Stimulated activated effector memory CD8-positive, alpha-beta T cell treated with anti-CD3 and anti-CD28 coated beads, Interleukin-12 subunit alpha, Interleukin-12 subunit beta, amount 100 ng/mL, for 72 hours (primary cell): ENCODE data around the gene DOCK2.
"Not testable (repeated sequence)": the region's sequence is repeated elsewhere in the genome, so short reads cannot be mapped to it uniquely, and the experiment has no call there.

ENCODE experiments used
- ATAC-seq: fragments of 150-1000 bp; cut with Tn5 transposase; 2 replicates; pipeline ENCODE4 v1.10.0; 2021
- DNase-seq, 2 donors: peaks; one replicate each; pipeline ENCODE4 v3.0.0; 2021 to 2022; ENCODE audit warnings: low spot score in 2 of 2
- H3K27ac Mint-ChIP-seq: one replicate; pipeline ENCODE4 v1.8.0; 2022; ENCODE audit warnings: mild to moderate bottlenecking, mixed read lengths
- H3K36me3 Mint-ChIP-seq: one replicate; pipeline ENCODE4 v1.8.0; 2022; ENCODE audit warnings: mild to moderate bottlenecking, mixed read lengths
- H3K4me1 Mint-ChIP-seq: one replicate; pipeline ENCODE4 v1.8.0; 2022; ENCODE audit warnings: mixed read lengths
- H3K4me3 Mint-ChIP-seq: one replicate; pipeline ENCODE4 v1.8.0; 2022; ENCODE audit warnings: mild to moderate bottlenecking, mixed read lengths
- H3K9me3 Mint-ChIP-seq: one replicate; pipeline ENCODE4 v1.8.0; 2022; ENCODE audit warnings: mixed read lengths

Gene DOCK2

DNA sequence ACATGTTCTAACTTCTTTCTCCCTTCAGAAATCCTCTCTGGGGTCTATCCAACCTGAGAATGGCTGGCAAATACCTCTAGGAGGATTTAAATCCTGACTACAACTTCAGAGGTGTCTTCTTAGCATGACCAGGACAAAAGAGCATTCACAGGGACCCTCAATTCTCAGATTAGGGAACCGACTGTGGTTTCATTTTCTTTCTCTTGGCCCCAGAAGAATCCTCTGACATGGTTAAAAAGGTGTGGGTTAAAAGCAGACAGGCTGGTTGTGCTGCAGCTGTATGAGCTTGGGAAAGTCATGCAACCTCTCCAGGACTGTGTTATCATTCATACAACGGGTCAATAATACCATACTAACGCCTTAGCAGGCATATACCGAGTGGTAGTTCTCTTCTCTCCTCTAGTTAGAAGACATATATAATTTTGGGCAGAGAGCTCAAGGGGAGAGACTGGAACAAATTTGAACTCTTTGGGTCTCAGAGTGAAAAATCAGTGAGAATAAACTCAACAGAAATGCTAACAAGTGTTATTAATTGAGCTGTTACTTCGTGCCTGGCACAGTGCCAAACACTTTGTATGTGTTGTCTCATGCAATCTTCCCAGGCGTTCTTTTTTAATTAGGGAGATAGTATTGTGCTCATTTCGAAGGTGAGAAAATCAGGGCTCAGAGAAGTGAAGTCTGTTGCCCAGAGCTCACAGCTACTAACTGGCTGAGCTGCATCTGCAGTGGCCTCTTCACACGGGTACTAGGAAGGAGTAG is 308.0 kb downstream of the DOCK2 start:
- Mint-ChIP-seq H3K4me1 (peaks cover 42% of the 10 kb centered on the region), H3K27ac (peak overlapping the region; percentile 68), H3K36me3 (peaks cover 25% of the 10 kb centered on the region), H3K9me3 (no peaks in the 10 kb centered on the region), H3K4me3 (no peak overlapping the region)
- no peak for ATAC-seq
- DNase-seq = no peak

GRCh38 chr5:169945831-169946261 is 308.8 kb downstream of the DOCK2 start:
- no peak overlapping the region for H3K4me3 Mint-ChIP-seq
- ATAC-seq (no peak), DNase-seq (no peak)
- peak overlapping the region; percentile 68 for H3K27ac Mint-ChIP-seq
- peaks cover 42% of the 10 kb centered on the region for H3K4me1 Mint-ChIP-seq
- peaks cover 26% of the 10 kb centered on the region for H3K36me3 Mint-ChIP-seq
- no peaks in the 10 kb centered on the region for H3K9me3 Mint-ChIP-seq

DNA sequence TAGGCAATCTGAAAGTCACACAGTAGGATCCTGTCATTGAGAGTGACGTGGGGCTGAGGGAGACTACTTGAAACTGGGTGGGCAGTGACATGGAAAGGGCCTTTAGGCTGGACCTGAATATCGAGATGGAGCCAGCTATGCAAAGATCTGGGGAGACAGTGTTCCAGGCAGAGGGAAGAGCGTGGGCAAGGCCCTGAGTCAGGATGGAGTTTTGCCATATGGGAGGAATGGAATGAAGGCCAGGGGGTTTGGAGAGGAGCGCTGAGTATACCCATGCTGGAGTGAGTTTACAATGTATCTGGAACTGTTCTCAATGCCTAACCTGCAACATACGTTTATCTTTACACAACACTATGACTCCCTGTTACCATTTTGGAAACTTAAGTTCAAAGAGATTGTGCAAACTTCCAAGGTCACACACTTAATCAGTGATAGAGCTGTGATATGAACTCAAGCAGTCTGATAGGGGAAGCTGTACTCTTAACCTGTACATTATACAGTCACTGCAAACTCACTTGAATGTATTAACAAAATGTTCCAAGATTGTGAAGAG is 309.7 kb downstream of the DOCK2 start:
- Mint-ChIP-seq H3K4me1 (peaks cover 37% of the 10 kb centered on the region), H3K27ac (peak overlapping the region; percentile 68), H3K4me3 (no peak overlapping the region), H3K36me3 (peaks cover 26% of the 10 kb centered on the region), H3K9me3 (no peaks in the 10 kb centered on the region)
- ATAC-seq (no peak), DNase-seq (no peak)

DNA sequence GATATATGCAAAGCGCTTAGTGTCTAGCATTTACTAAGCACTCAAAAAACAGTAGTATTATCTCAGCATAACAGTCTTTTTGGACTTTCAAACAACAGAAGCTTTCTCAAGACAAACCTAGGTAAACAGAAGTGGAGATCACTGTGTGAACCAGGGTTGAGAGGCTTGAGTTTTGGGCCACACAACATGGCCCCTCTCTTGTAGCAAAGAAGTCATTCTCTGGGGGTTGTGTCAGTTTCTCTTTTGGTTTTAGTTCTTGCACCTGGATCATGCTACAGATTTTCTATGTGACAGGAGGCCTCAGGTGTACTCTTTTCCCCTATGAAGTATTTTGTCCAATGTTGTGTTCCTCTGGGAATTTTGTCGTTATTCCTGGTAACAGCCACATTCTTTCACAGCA is 313.3 kb downstream of the DOCK2 start:
- Mint-ChIP-seq H3K27ac (no peak overlapping the region), H3K9me3 (no peaks in the 10 kb centered on the region), H3K36me3 (peaks cover 34% of the 10 kb centered on the region)

DNA sequence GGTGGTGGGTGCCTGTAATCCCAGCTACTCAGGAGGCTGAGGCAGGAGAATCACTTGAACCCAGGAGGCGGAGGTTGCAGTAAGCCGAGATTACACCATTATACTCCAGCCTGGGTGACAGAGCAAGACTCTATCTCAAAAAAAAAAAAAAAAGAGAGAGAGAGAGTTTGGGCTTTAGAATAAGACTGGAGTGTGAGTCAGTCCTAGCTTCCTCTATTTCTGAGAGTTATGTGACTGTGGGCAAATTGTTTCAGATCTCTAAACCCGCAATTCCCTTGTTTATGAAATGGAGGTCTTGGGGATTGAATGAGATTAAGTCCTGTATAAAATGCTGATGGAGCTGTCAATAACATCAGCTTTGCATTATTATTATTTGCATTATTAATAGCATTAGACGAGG is 316.1 kb downstream of the DOCK2 start:
- not testable (repeated sequence) for ATAC-seq, H3K4me3 Mint-ChIP-seq, H3K9me3 Mint-ChIP-seq, H3K27ac Mint-ChIP-seq, DNase-seq
- Mint-ChIP-seq H3K4me1 (peaks cover 14% of the 10 kb centered on the region), H3K36me3 (peaks cover 26% of the 10 kb centered on the region)

More for the DNA sequence above, 313.3 kb downstream of the DOCK2 start:
- no peak overlapping the region for H3K4me3 Mint-ChIP-seq
- no peak for DNase-seq
- ATAC-seq = no peak
- H3K4me1 Mint-ChIP-seq = peaks cover 30% of the 10 kb centered on the region

GRCh38 chr5:169954786-169955185 is 317.7 kb downstream of the DOCK2 start:
- Mint-ChIP-seq H3K4me3 (no peak overlapping the region), H3K36me3 (peaks cover 22% of the 10 kb centered on the region), H3K9me3 (no peaks in the 10 kb centered on the region), H3K27ac (peak overlapping the region; percentile 40), H3K4me1 (peaks cover 8% of the 10 kb centered on the region)
- ATAC-seq = no peak
- DNase-seq = no peak

DNA sequence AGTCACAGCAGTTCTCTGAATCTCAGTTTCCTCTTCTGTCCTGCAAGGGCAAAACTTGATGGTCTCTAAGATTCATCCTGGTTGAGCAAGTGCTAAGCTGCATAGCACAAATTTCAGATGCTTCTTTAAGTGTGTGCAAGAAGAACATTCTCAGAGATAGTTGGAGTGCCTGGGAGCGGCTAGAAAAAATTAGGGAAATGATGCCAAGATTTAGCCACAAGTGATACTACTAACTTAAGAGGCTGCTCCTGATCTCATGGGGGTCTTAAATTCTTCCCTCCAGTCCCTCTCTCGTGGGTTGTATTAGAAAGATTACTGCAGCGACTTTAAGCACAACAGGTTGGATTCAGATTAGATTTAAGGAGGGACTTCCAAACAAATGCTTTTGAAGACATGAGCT is 319.1 kb downstream of the DOCK2 start:
- Mint-ChIP-seq H3K9me3 (no peaks in the 10 kb centered on the region), H3K27ac (peak overlapping the region; percentile 6), H3K4me1 (peaks cover 8% of the 10 kb centered on the region), H3K36me3 (peaks cover 18% of the 10 kb centered on the region), H3K4me3 (no peak overlapping the region)
- ATAC-seq (no peak), DNase-seq (no peak)

DNA sequence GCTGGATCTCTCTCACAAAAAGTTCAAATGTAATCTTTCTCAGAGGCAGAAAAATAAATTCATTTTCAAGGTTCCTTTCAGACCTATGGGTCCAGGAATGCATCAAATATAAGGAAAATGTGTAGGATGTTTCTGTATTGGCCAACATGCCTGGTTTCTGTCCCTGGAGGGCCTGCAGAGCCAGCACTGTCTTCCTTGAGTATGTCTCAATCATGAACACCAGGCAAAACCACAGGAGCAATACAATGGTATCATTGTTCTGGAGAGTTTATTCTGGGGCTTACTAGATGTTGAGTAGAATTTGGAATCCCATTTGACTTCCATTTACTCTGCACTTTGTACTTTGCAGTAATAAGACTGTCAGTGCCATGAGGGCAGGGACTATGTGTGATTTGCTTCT is 319.7 kb downstream of the DOCK2 start:
- DNase-seq (no peak), ATAC-seq (no peak)
- Mint-ChIP-seq H3K36me3 (peaks cover 18% of the 10 kb centered on the region), H3K27ac (peak overlapping the region; percentile 6), H3K9me3 (no peaks in the 10 kb centered on the region), H3K4me1 (peaks cover 8% of the 10 kb centered on the region), H3K4me3 (no peak overlapping the region)

- Mint-ChIP-seq H3K36me3 (peaks cover 18% of the 10 kb centered on the region), H3K9me3 (no peaks in the 10 kb centered on the region), H3K4me3 (no peak overlapping the region), H3K27ac (no peak overlapping the region), H3K4me1 (peaks cover 17% of the 10 kb centered on the region)
- ATAC-seq (no peak), DNase-seq (no peak)
Observed at GRCh38 chr5:169958278-169958677, 321.2 kb downstream of the DOCK2 start.

- Mint-ChIP-seq H3K4me3 (no peak overlapping the region), H3K9me3 (no peaks in the 10 kb centered on the region), H3K36me3 (peaks cover 10% of the 10 kb centered on the region), H3K4me1 (peaks cover 15% of the 10 kb centered on the region), H3K27ac (no peak overlapping the region)
- no peak for DNase-seq
- no peak for ATAC-seq
Observed at GRCh38 chr5:169960659-169961058, 323.6 kb downstream of the DOCK2 start.

- DNase-seq (no peak), ATAC-seq (no peak)
- Mint-ChIP-seq H3K4me1 (peaks cover 25% of the 10 kb centered on the region), H3K4me3 (no peak overlapping the region), H3K9me3 (no peaks in the 10 kb centered on the region), H3K27ac (no peak overlapping the region), H3K36me3 (peaks cover 4% of the 10 kb centered on the region)
Observed at GRCh38 chr5:169964246-169964645, 327.2 kb downstream of the DOCK2 start.

DNA sequence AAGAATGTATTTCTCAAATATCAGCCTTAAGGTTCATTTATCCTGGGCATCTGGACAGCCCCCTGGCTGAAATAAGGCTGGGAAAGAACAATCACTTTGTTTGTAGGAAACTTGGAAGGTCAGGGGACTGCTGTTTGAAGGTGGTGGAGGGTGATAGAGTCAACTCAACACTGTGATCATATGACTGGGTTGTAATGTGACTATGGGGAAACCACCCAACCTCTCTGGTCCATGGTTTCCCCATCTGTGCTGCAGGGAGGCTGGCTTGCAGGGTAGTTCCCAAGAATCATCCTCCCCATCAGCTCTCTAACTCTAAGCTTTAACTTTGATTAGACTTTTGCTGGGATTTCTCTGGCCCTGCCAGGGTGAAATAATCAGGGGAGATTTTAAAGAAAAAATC is 333.3 kb downstream of the DOCK2 start:
- peak; percentile 57 for ATAC-seq
- Mint-ChIP-seq H3K4me1 (peaks cover 21% of the 10 kb centered on the region), H3K36me3 (peaks cover 14% of the 10 kb centered on the region), H3K9me3 (no peaks in the 10 kb centered on the region), H3K4me3 (no peak overlapping the region), H3K27ac (peak overlapping the region; percentile 20)
- DNase-seq = no peak

- DNase-seq (no peak), ATAC-seq (no peak)
- peaks cover 21% of the 10 kb centered on the region for H3K4me1 Mint-ChIP-seq
- H3K4me3 Mint-ChIP-seq = no peak overlapping the region
- no peaks in the 10 kb centered on the region for H3K9me3 Mint-ChIP-seq
- H3K36me3 Mint-ChIP-seq = peaks cover 14% of the 10 kb centered on the region
- peak overlapping the region; percentile 64 for H3K27ac Mint-ChIP-seq
Observed at GRCh38 chr5:169970911-169971765, 334.1 kb downstream of the DOCK2 start.

GRCh38 chr5:169971780-169972179 is 334.7 kb downstream of the DOCK2 start:
- Mint-ChIP-seq H3K4me1 (peaks cover 21% of the 10 kb centered on the region), H3K4me3 (no peak overlapping the region), H3K36me3 (peaks cover 14% of the 10 kb centered on the region), H3K9me3 (no peaks in the 10 kb centered on the region), H3K27ac (peak overlapping the region; percentile 64)
- ATAC-seq (no peak), DNase-seq (no peak)

DNA sequence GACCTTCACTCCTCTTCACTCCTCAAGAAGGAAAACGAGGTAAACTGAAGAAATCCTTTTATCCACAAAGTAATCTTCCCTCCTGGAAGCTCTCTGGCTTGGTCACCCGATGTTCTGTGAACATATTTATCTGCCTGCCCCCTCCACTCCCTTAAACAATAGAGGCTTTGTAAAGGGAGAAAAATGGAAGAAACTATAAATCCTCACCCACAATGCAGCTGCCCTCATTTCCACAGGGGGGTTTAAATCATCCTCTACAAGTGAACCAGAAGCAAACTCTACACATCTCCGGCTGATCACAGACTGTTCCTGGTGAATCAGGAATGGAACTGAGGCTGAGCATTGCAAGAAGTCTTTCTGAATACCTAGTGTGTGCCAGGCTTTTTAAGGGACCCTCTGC is 336.0 kb downstream of the DOCK2 start:
- H3K27ac Mint-ChIP-seq = peak overlapping the region; percentile 1
- peaks cover 14% of the 10 kb centered on the region for H3K36me3 Mint-ChIP-seq
- H3K4me3 Mint-ChIP-seq = no peak overlapping the region
- ATAC-seq (no peak), DNase-seq (no peak)
- no peaks in the 10 kb centered on the region for H3K9me3 Mint-ChIP-seq
- H3K4me1 Mint-ChIP-seq = peaks cover 11% of the 10 kb centered on the region
